ENCODE data around the gene LDLRAD3.
"Not testable (repeated sequence)": the region's sequence is repeated elsewhere in the genome, so short reads cannot be mapped to it uniquely, and the experiment has no call there.

The LDLRAD3 gene

GRCh38 chr11:36016709-36017108, 72.8 kb downstream of the LDLRAD3 start:
- no peak for DNase-seq

GRCh38 chr11:36019005-36019596, 75.2 kb downstream of the LDLRAD3 start:
- DNase-seq: no peak

GRCh38 chr11:36019722-36020121, 75.9 kb downstream of the LDLRAD3 start:
- DNase-seq: no peak

- DNase-seq: no peak
These were observed 79.0 kb downstream of the LDLRAD3 start for GRCh38 chr11:36022882-36023281.

GRCh38 chr11:36023922-36024321, 80.1 kb downstream of the LDLRAD3 start:
- DNase-seq: no peak

- no peak for DNase-seq
These were observed 80.9 kb downstream of the LDLRAD3 start for GRCh38 chr11:36024716-36025115.

- no peak for DNase-seq
These were observed 82.6 kb downstream of the LDLRAD3 start for GRCh38 chr11:36026315-36026968.

- no peak for DNase-seq
These were observed 83.9 kb downstream of the LDLRAD3 start for GRCh38 chr11:36027731-36028130.

- DNase-seq: no peak
These were observed 85.8 kb downstream of the LDLRAD3 start for GRCh38 chr11:36029616-36030015.

GRCh38 chr11:36030731-36031281, 86.9 kb downstream of the LDLRAD3 start:
- DNase-seq: no peak

- no peak for DNase-seq
These were observed 89.4 kb downstream of the LDLRAD3 start for GRCh38 chr11:36033082-36033751.

- DNase-seq: no peak
These were observed 90.1 kb downstream of the LDLRAD3 start for GRCh38 chr11:36033936-36034335.

- DNase-seq: no peak
These were observed 90.9 kb downstream of the LDLRAD3 start for GRCh38 chr11:36034551-36035331.

- DNase-seq: no peak
These were observed 91.6 kb downstream of the LDLRAD3 start for GRCh38 chr11:36035454-36035853.

GRCh38 chr11:36035999-36036398, 92.1 kb downstream of the LDLRAD3 start:
- no peak for DNase-seq

GRCh38 chr11:36037031-36037430, 93.2 kb downstream of the LDLRAD3 start:
- no peak for DNase-seq

GRCh38 chr11:36038541-36038940, 94.7 kb downstream of the LDLRAD3 start:
- no peak for DNase-seq

- no peak for DNase-seq
These were observed 95.6 kb downstream of the LDLRAD3 start for GRCh38 chr11:36039471-36039870.

GRCh38 chr11:36041988-36042611, 98.2 kb downstream of the LDLRAD3 start:
- no peak for DNase-seq

- no peak for DNase-seq
These were observed 100.8 kb downstream of the LDLRAD3 start for GRCh38 chr11:36044636-36045035.

GRCh38 chr11:36045945-36046344, 102.1 kb downstream of the LDLRAD3 start:
- not testable (repeated sequence) for DNase-seq

- DNase-seq: no peak
These were observed 103.1 kb downstream of the LDLRAD3 start for GRCh38 chr11:36046932-36047331.
